OCI-LY7 (cell line): ENCODE results near the gene KRTAP10-5. TPM values are rescaled to one million over a fixed set of nuclear protein-coding genes. Genes with fewer than 3 reads are reported as not detected.

Experiments used
- BruUV-seq: library from RNA; stranded (reverse); fragments of 400-500 nt; replicated peaks from 2 replicates; lab custom pipeline; 2021; lab: Mats Ljungman, UMichigan
- CTCF ChIA-PET: fragments of 300-600 bp; sonication (Branson Sonifier 250); formaldehyde crosslinking; loops from one replicate; lab custom pipeline; 2022; ENCODE audit warnings: antibody characterized with exemption; ENCODE audit not compliant: unreplicated experiment; lab: Charles Lee
- POLR2A ChIA-PET: fragments of 300-600 bp; sonication (Branson Sonifier 250); formaldehyde crosslinking; loops from one replicate; lab custom pipeline; 2022; ENCODE audit warnings: antibody characterized with exemption; lab: Charles Lee
- DNase-seq: peaks from one replicate; pipeline ENCODE4 v3.0.0-alpha.2; 2015; ENCODE audit warnings: low spot score
- H2AFZ ChIP-seq: fragments of 200-600 bp; sonication (generic), shearing (Covaris generic); 2 replicates; pipeline ENCODE4 v1.6.1; 2014; ENCODE audit warnings: mild to moderate bottlenecking, antibody characterized with exemption, low read length, moderate library complexity
- H3K27ac ChIP-seq: fragments of 200-600 bp; sonication (generic); 2 replicates; pipeline ENCODE4 v1.5.1; 2014; ENCODE audit warnings: mixed run types, low read depth, mild to moderate bottlenecking, moderate library complexity, low read length, inconsistent platforms; ENCODE audit not compliant: poor library complexity, severe bottlenecking
- H3K36me3 ChIP-seq: fragments of 200-600 bp; sonication (generic); 2 replicates; pipeline ENCODE4 v1.6.1; 2014; ENCODE audit warnings: mild to moderate bottlenecking, antibody characterized with exemption, low read length, moderate library complexity, mixed read lengths; ENCODE audit not compliant: insufficient read depth
- H3K4me1 ChIP-seq: fragments of 200-600 bp; sonication (generic); 2 replicates; pipeline ENCODE4 v1.5.1; 2014; ENCODE audit warnings: mild to moderate bottlenecking, low read length; ENCODE audit not compliant: insufficient read depth, poor library complexity, severe bottlenecking
- H3K4me2 ChIP-seq: fragments of 200-600 bp; sonication (generic); 2 replicates; pipeline ENCODE4 v1.6.1; 2014; ENCODE audit warnings: mild to moderate bottlenecking, low read length
- H3K4me3 ChIP-seq: fragments of 200-600 bp; sonication (generic); 2 replicates; pipeline ENCODE4 v1.5.1; 2014; ENCODE audit warnings: mild to moderate bottlenecking, low read depth, low read length; ENCODE audit not compliant: poor library complexity, severe bottlenecking
- H3K79me2 ChIP-seq: fragments of 200-600 bp; sonication (generic); 2 replicates; pipeline ENCODE4 v1.6.1; 2016; ENCODE audit warnings: low read depth, mild to moderate bottlenecking, low read length, moderate library complexity, mixed read lengths; ENCODE audit not compliant: insufficient read depth
- H3K9me2 ChIP-seq: fragments of 200-600 bp; sonication (generic); 2 replicates; pipeline ENCODE4 v1.6.1; 2016; ENCODE audit warnings: mild to moderate bottlenecking, low read length, mixed read lengths; ENCODE audit not compliant: insufficient read depth
- H3K9me3 ChIP-seq: fragments of 200-600 bp; sonication (generic); 2 replicates; pipeline ENCODE4 v1.6.1; 2014; ENCODE audit warnings: mild to moderate bottlenecking, mixed run types, low read length, mixed read lengths
- H4K20me1 ChIP-seq: fragments of 200-600 bp; sonication (generic); 2 replicates; pipeline ENCODE4 v1.6.1; 2014; ENCODE audit warnings: mild to moderate bottlenecking, antibody characterized with exemption, low read length, moderate library complexity, mixed read lengths; ENCODE audit not compliant: insufficient read depth
- EZH2phosphoT487 ChIP-seq: fragments of 200-600 bp; sonication (generic); IDR thresholded peaks from 2 replicates; pipeline ENCODE4 v1.6.1; 2018; ENCODE audit warnings: low read depth, borderline replicate concordance, mild to moderate bottlenecking, mixed run types, antibody characterized with exemption, low read length, moderate library complexity, mixed read lengths
- intact Hi-C: fragments of 100-400 bp; cut with micrococcal nuclease; formaldehyde crosslinking; loops from one replicate; pipeline ENCODE4 v1.10.0; 2022; ENCODE audit not compliant: unreplicated experiment
- total RNA-seq, 2 experiments: library from RNA; depleted of rRNA in 1 of 2; stranded (reverse); fragments of >200 nt in 1 of 2; shearing (Covaris generic) in 1 of 2; gene quantifications; 2 replicates each; pipeline ENCODE4 v1.2.3, GENCODE V29; 2014 to 2022
- TF ChIP-seq, protein P1 (sequence below): fragments of 200-600 bp; sonication (generic); conservative IDR thresholded peaks from 2 replicates; pipeline ENCODE4 v1.5.1; 2014; ENCODE audit warnings: mild to moderate bottlenecking, antibody characterized with exemption, low read length, moderate library complexity, mixed read lengths

KRTAP10-5 gene
- total RNA-seq, 2 experiments from 2014 or later, result not detected

DNA sequence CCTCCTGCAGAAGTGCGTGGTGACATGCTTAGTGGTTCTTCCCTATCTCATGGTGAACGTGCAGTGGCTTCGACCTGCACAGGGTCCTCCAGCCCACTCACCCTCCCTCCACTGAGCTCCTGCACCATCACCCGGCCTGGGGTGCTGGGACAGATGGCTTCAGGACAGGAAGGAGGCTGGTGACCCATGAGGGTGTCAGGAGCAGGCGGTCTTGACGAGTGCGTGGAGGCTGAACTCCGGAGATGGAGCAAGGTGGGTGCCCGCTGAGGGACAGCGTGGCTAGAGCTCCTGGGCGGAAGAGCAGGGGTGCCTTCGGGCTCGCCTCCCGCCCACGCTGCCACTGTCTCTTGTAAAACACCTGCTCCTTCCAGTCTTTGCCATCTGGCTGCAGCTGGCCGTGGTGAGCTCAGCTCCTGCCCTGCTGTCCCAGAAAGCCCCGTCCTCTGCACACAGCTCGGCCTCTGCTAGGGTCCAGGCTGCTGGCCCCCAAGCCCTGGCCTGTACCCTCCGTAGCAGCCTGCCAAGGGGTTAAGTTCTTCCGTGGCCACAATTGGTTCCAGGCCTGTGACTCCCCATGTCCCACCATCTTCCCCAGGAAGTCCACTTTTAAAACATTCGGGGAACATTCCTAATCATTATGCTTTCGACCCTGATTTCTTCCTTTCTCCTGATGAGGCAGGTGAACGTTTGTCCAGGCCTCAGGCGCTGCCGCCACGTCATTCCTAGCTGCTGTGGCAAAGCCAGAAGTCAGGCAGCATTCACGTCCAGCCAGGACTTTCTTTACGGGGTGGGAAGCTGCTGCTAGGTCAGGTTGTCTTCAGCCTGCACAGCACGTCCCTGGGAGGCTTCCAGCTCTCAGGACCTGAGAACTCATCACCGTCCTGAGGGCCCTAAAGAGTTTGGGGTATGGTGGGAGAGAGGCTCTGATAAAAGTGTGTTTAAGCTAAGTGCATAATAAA lies 48.5 kb downstream of the KRTAP10-5 start:
- no peaks in the 10 kb centered on the region for H3K79me2 ChIP-seq
- BruUV-seq, result no TSS peak
- H3K27ac ChIP-seq, result no peak overlapping the region
- TF ChIP-seq, protein P1, sequence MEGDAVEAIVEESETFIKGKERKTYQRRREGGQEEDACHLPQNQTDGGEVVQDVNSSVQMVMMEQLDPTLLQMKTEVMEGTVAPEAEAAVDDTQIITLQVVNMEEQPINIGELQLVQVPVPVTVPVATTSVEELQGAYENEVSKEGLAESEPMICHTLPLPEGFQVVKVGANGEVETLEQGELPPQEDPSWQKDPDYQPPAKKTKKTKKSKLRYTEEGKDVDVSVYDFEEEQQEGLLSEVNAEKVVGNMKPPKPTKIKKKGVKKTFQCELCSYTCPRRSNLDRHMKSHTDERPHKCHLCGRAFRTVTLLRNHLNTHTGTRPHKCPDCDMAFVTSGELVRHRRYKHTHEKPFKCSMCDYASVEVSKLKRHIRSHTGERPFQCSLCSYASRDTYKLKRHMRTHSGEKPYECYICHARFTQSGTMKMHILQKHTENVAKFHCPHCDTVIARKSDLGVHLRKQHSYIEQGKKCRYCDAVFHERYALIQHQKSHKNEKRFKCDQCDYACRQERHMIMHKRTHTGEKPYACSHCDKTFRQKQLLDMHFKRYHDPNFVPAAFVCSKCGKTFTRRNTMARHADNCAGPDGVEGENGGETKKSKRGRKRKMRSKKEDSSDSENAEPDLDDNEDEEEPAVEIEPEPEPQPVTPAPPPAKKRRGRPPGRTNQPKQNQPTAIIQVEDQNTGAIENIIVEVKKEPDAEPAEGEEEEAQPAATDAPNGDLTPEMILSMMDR, result no peak
- no peak for TF ChIP-seq EZH2phosphoT487
- no peaks in the 10 kb centered on the region for H3K4me1 ChIP-seq
- no peaks in the 10 kb centered on the region for H4K20me1 ChIP-seq
- ChIA-PET POLR2A (no interaction called here), CTCF (interaction anchor here (0.7 kb wide), 1 partner anchor 22 kb away, joined by 3 read pairs; no protein-coding TSS in a partner anchor)
- H2AFZ ChIP-seq, result no peak overlapping the region
- intact Hi-C loops, result no loop called here
- no peak for DNase-seq
- no peak overlapping the region for H3K4me2 ChIP-seq
- no peaks in the 10 kb centered on the region for H3K9me2 ChIP-seq
- H3K36me3 ChIP-seq, result no peaks in the 10 kb centered on the region
- no peak overlapping the region for H3K4me3 ChIP-seq
- H3K9me3 ChIP-seq, result no peaks in the 10 kb centered on the region

DNA sequence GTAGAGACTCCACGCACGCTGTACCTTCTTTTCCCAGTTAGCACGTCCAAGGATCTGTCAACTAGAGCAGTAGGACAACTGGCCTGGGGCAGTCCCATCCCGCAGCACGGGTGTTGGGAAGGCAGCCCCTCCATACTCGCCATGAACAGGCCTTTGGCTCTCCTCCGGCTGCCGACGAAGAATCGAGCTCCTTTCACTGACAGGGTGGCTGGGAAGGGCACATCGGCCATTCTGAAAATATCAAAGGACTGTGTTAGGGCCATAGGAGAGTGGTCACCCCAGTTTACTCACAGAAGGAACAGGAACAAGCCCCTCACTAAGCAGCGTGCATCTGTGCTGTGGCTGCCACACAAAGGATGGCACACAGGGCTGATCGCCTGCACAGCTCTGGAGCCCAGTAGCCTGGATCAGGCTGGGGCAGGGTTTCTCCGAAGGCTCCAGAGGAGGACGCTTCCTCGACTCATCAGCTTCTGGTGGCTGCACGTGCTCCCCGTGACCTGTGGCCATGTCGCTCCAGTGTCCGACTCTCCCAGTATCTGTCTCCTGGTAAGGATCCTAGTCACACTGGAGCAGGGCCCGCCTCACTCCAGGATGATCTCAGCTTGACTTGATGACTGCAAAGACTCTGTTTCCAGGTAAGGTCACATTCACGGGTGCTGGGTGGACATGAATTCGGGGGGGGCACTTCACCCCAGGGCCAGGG lies 49.4 kb downstream of the KRTAP10-5 start:
- H3K4me3 ChIP-seq, result no peak overlapping the region
- BruUV-seq, result no TSS peak
- ChIA-PET POLR2A (no interaction called here), CTCF (no interaction called here)
- H3K9me3 ChIP-seq, result no peaks in the 10 kb centered on the region
- H3K79me2 ChIP-seq, result no peaks in the 10 kb centered on the region
- H2AFZ ChIP-seq, result no peak overlapping the region
- TF ChIP-seq, protein P1, result no peak
- no peak for TF ChIP-seq EZH2phosphoT487
- no peak overlapping the region for H3K27ac ChIP-seq
- no peaks in the 10 kb centered on the region for H3K36me3 ChIP-seq
- H3K4me2 ChIP-seq, result no peak overlapping the region
- intact Hi-C loops, result no loop called here
- no peaks in the 10 kb centered on the region for H3K4me1 ChIP-seq
- no peaks in the 10 kb centered on the region for H3K9me2 ChIP-seq
- DNase-seq, result no peak
- H4K20me1 ChIP-seq, result no peaks in the 10 kb centered on the region
